Adrenal gland (tissue), 5 donors: Measurements from ENCODE around the gene CCR9.

ENCODE experiments used
- POLR2A ChIP-seq, 2 donors: fragments of 450-650 bp; IDR thresholded peaks; one replicate each; pipeline ENCODE4 v1.6.1; 2017; ENCODE audit warnings: antibody characterized with exemption in 2 of 2, mild to moderate bottlenecking in 2 of 2, moderate library complexity in 1 of 2
- TF ChIP-seq, protein P1 (sequence below), 6 experiments: fragments of 450-650 bp in 4 of 6; fragments of 200-600 bp in 2 of 6; sonication (generic) in 1 of 6; IDR thresholded peaks; 1 replicate in 5 of 6; 2 replicates in 1 of 6; pipeline versions ENCODE4 v1.5.1 to v1.8.0; 2016 to 2021; ENCODE audit warnings: antibody characterized with exemption in 6 of 6, mild to moderate bottlenecking in 2 of 6, moderate library complexity in 1 of 6
- donor health status: DM: no; HTN: no; CAD: no.

DNA sequence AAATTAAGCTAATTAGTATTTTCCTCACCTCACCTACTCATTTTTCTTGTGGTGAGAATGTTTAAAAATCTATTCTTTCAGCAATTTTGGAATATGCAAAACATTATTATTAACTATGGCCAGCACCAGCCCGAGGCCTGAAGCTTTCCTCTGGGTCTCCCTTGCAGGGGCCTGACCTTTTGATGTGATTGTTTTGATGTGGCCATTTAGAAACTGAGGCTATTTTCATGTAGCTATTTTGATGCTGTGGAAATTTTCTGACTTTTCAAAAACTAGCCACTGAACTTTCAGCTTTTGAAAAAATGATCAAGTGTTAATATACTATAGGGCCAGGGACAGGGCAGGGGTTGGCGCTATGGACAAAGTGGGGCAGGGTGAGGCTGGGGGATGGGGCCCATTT lies 8.2 kb upstream of the CCR9 start:
- TF ChIP-seq POLR2A (IDR thresholded peaks at IDR 0.05) = no peak
- TF ChIP-seq, protein P1, sequence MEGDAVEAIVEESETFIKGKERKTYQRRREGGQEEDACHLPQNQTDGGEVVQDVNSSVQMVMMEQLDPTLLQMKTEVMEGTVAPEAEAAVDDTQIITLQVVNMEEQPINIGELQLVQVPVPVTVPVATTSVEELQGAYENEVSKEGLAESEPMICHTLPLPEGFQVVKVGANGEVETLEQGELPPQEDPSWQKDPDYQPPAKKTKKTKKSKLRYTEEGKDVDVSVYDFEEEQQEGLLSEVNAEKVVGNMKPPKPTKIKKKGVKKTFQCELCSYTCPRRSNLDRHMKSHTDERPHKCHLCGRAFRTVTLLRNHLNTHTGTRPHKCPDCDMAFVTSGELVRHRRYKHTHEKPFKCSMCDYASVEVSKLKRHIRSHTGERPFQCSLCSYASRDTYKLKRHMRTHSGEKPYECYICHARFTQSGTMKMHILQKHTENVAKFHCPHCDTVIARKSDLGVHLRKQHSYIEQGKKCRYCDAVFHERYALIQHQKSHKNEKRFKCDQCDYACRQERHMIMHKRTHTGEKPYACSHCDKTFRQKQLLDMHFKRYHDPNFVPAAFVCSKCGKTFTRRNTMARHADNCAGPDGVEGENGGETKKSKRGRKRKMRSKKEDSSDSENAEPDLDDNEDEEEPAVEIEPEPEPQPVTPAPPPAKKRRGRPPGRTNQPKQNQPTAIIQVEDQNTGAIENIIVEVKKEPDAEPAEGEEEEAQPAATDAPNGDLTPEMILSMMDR (IDR thresholded peaks at IDR 0.05) = no peak
